GM15510 (cell line): ENCODE measurements around the gene RNF180.

ENCODE experiments used
- POLR2A ChIP-seq: IDR thresholded peaks from 3 replicates; pipeline ENCODE4 v1.6.1; 2011; ENCODE audit warnings: borderline replicate concordance; ENCODE audit not compliant: insufficient read length; ENCODE audit errors: extremely low read depth

The RNF180 gene

DNA sequence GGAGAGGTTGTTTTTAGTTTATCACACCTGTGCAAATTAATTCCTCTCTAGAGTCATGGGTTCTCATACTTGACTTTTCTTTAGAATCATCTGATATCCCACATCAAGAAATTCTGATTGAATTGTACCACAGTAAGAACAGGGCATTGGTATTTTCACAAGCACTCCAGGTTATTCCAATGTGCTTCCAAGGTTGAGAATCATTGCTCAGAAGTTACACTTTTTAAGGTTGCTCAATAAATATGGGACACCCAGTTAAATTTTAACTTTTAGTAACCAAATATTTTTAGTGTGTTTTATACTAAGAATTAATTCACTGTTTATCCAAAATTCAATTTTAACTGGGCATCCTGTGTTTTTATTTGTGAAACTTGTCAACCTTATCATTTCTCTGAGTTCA lies 2.5 kb upstream of the RNF180 start:
- no peak for TF ChIP-seq POLR2A

DNA sequence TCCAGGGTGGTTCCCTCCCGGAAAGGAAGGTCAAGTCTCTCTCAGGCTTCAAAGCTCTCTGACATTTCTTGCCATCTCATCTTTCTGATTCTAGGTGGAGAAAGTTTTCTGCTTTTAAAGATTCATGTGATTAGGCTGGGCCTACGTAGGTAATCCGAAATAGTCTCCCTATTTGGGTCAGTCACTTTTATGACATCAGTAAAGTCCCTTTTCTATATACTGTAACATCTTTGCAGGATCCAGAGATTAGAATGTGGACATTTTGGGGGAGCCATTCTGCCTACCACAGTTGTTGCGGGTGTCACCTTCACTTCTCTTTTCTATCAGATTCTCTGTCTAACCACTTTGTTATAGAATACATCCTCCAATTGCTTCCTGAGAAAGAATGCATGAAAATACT lies 1.9 kb upstream of the RNF180 start:
- no peak for TF ChIP-seq POLR2A

DNA sequence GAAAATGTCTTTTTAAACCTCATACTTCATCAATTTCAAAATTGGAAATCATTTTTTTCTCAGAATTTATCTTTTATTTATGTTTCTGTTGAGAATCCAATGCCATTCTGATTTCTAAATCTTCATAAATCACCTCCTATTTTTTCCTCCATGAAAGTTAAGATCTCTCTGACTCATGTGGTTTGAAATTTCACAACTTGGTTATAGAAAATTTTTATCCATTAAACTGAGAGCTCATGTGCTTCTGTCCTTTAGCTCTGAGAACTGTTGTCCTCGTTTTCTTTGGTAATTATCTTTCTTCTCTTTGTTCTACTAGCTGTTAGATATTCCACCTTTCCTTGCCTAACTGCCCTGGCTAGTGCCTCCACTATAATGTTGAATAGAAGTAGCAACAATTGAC lies 1.5 kb upstream of the RNF180 start:
- TF ChIP-seq POLR2A = no peak

DNA sequence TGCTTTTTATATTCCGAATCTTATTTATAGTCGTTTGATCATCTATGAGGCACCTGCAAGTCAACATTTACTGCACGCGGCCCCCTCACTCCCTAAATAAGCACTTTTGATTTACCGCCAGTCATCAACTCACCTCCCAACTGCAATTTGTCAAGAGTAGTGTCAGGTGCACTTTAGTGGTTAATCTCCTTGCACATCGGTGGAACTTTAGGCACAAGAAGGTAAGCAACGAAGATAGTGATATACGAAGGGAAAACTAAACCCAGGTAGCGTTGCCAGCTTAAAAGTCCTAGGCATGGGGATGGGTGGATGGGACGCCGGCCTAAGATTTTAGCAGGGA lies 513 bp upstream of the RNF180 start:
- TF ChIP-seq POLR2A = no peak

DNA sequence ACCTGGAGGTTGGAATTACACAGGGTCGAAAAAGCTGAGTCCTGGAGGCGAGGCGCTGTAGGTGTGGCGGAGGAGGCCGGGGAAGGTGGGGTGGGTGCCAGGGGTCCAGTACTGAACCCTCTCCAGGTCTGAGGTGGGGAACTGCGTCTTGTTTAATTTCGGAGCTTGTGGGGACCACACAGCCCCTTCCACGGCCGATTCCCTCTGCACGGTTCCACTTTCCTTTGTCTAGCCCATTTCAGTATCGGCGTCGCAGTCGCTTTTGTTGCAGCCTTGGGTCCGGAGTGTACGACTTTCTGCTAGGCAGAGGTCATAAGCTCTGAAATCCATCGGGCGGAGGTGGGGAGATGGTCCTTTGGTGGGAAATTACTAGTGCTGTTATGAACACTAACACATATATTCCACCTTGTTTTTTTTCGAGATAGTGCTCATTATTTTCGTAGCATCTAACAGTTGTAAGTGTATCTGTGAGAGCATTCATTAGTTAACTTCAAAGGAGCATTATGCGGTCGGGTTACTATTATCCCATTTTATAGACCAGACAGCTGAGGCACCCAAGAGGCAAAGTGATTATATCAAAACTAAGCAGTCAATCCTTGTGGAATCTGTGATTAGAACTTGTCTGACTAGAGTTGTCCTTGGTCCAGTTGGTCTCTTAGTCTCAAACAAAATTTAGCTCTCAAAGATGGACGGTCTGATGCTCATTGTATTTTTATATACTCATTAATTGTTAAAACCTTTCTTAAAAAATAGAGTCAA lies 737 bp downstream of the RNF180 start:
- no peak for TF ChIP-seq POLR2A

DNA sequence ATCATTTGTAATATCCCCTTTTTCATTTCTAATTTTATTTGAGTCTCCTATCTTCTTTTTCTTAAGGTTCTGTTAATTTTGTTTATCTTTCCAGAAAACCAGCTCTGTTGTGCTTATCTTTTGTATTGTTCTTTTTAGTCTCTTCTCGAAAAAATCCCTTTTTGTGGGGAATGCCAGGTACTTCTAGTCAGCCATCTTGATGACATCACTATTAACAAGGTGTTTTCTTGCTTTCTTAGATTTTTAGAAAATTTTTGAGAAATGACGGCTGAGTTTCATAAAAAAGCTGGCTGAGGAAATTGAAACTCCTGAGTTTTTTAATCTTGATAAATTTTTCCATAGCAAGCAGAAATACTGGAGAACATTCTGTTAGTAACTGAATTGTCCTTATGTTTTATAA lies 10.7 kb downstream of the RNF180 start:
- no peak for TF ChIP-seq POLR2A

DNA sequence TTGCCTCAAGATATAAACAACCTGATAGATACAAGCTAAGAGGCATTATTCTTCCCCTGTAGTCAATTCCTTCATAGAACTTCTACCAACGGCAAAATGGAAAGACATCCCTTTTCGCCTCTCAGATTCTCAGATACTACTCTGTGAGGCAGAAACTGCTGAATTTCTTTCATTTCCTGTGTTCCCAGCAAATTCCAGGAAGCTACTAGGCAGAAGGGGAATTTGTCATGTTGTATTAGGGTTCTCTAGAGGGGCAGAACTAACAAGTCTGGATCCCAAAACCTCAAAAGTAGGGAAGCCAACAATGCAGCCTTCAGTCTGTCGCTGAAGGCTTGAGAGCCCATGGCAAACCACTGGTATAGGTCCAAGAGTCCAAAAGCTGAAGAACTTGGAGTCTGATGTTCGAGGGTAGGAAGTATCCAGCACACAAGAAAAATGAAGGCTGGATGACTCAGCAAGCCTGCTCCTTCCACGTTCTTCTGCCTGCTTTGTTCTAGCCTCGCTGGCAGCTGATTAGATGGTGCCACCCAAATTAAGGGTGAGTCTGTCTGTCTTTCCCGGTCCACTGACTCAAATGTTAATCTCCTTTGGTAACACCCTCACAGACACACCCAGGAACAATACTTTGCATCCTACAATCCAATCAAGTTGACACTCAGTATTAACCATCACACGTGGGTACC lies 15.2 kb downstream of the RNF180 start:
- no peak for TF ChIP-seq POLR2A

DNA sequence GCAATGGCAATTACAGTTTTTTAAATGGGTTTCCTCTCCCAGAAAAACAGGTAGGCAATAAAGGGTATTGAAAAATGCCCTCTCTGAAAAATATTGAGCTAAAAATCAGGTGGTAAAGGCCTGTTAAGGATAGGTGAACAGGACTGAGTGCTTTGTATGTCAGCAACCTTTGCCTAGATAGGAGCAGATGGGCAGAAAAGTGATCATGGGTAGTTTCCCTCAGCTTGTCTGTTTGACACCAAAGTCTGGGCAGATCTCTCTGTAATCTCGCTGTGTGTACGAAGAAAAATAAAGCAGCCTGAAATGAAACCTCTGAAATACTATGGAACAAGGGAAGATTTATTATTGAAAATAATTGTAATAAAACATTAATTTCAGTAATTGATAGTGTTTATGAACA lies 15.8 kb downstream of the RNF180 start:
- TF ChIP-seq POLR2A = no peak

DNA sequence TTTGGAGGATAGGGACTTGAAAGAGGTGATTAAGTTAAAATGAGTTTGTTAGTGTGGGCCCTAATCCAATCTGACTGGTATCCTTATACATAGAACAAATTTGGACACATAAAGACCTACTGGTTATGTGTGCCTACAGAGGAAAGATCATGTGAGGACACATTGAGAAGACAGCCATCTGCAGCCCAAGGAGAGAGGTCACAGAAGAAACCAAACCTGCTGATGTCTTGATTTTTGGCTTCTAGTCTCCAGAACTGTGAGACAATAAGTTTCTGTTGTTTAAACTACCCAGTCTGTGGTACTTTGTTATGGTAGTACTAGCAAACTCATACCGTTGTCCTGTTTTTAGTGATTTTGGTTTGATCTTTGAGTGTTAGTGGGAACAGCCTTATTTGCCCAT lies 18.3 kb downstream of the RNF180 start:
- no peak for TF ChIP-seq POLR2A

DNA sequence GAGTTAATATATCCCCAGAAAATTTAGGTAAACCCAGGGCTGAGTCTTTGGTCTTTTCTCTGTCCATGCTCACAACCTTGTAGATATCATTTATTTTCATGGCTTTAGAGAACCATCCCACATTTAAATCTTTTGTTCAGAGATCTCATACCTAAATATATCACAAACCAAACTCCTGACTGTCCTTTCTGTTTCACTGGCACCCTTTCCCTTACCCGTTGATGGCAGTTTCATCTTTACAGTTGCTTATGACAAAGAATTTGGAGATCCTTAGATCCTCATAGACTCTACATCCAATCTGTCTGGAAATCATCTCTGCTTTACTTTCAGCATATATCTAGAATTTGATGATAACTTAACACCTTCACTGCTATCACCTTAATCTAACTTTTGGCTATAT lies 19.2 kb downstream of the RNF180 start:
- no peak for TF ChIP-seq POLR2A

DNA sequence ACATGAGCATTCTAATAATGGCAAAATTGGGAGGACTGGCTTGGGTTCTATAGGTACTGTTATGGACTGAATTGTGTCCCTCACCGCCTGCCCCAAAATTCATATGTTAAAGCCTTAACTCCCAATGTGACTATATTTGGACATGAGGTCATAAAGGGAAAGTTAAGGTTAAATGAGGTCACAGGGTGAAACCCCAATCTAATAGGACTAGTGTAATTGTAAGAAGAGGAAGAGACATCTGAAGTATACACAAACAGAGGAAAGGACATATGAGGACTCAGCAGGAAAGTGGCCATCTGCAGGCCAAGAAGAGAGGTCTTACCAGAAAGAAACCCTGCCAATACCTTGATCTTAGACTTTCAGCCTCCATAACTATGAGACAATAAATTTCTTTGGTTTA lies 23.1 kb downstream of the RNF180 start:
- TF ChIP-seq POLR2A = no peak

DNA sequence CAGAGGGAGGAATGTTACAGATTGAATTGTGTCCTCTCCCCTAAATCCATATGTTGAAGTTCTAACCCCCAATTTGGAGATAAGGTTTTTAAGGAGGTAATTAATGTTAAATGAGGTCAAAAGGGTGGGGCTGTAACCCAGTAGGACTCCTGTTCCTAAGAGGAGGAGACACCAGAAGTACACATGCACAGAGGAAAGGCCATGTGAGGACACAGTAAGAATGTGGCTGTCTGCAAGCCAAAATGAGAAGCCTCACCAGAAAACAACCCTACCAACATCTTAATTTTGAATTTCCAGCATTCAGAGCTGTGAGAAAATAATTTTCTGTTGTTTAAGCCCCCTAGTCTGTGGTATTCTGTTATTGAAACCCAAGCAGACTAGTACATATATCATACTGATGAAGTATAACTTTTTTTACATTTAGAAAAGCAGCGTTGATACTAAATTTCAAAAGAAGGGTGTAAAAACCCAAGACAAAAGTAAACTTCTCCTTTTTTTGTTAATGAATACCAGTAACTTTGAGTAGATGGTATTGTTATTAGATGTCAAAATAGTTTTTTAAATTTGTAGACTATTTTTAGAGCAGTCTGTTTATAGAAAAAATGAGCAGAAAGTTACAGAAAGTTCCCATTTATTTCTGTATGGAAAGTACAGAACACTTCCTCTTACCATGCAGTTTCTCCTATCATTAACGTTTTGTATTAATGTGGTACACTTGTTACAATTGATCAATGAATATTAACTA lies 25.1 kb downstream of the RNF180 start:
- TF ChIP-seq POLR2A = no peak

DNA sequence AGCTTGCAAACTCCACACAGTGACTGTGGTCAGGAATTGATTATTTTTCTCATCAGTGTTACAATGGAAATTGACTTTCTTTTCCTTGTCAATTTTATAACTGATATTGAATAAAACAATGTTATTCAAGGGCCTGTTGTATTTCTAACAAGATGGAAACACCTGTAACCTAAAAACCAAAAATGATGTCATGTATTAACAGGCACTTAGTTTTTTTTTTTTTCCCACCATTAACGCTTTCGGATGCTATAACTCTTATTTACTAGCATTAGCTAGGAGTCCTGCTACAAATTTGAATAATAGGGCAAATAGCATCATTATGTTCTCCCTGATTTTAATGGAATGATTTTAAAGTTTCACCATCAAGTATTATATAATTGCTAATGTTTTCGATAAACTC lies 30.3 kb downstream of the RNF180 start:
- no peak for TF ChIP-seq POLR2A

DNA sequence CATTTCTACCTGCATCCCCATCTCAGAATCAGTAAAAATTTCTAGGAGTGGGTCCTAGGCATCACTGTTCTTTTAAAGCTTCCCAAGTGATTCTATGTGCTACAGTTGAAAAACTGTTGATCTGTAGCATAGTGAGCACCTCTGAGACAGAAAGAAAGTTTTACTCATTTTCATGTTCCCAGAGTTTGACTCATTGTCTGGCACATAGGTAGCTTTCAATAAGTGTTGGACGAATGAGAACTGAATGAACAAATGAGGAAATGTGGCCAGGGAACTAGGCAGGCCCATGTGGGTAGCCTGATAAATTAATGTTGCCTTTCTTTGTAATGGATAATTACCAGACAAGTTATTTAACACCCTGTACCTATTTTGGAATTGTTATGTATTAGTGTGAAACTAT lies 33.8 kb downstream of the RNF180 start:
- TF ChIP-seq POLR2A = no peak

DNA sequence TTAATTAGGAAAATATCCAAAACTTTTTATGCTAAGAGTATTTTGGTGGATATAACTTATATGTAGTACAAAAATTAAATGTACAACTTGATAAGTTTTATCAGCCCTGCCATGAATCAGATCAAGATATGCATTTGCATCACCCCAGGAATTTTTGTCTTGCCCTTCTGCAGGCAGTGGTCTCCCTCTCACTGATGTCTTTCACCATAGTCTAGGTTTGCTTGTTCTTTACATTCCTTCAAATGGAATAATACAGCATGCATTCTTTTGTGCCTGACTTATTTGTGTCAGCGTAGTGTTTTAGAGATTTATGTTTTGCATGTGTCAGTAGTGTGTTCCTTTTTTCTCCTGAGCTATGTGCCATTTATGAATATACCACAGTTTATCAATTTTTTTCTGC lies 36.4 kb downstream of the RNF180 start:
- TF ChIP-seq POLR2A = no peak

DNA sequence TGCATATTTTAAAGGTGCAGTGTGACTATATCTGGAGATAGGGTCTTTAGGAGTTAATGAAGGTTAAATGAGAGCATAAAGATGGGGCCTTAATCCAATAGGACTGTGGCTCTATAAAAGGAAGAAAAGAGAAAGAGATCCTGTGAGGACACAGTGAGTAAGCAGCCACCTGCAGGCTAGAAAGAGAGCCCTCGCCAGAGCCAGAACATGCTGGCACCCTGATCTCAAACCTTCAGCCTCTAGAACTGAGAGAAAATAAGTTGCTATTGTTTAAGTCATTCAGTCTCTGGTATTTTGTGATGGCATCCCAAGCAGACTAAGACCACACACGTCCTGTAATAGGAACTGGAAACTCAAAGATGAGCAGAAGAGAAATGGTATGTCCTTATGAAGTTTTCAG lies 41.0 kb downstream of the RNF180 start:
- no peak for TF ChIP-seq POLR2A
